HCT116 (cell line): Measurements from ENCODE around the gene KRTAP12-4. TPM values are rescaled to one million over a fixed set of nuclear protein-coding genes. Genes with fewer than 3 reads are reported as not detected.

Experiments
- ATAC-seq: fragments of 200-7000 bp; cut with Tn5 transposase; 2 replicates; pipeline ENCODE4 v1.9.1; 2020; ENCODE audit warnings: mild to moderate bottlenecking, moderate library complexity
- BruUV-seq: library from RNA; stranded (reverse); fragments of 400-500 nt; replicated peaks from 2 replicates; lab custom pipeline; 2021; lab: Mats Ljungman, UMichigan
- CTCF ChIA-PET: fragments of 300-600 bp; sonication (Branson Sonifier 250); formaldehyde crosslinking; loops from one replicate; lab custom pipeline; 2021; ENCODE audit warnings: antibody characterized with exemption; lab: Charles Lee
- POLR2A ChIA-PET: fragments of 300-600, 350-600 bp; sonication (Branson Sonifier 250); formaldehyde crosslinking; loops from one replicate; lab custom pipeline; 2021; ENCODE audit warnings: antibody characterized with exemption; lab: Charles Lee
- RAD21 ChIA-PET, 2 experiments: fragments of 300-600 bp; sonication (Branson Sonifier 250); formaldehyde crosslinking; loops; one replicate each; lab custom pipeline; 2023; ENCODE audit warnings: low total read pairs in 2 of 2; ENCODE audit not compliant: uncharacterized antibody in 2 of 2, unreplicated experiment in 2 of 2, low non-redundant PET in 1 of 2; lab: Charles Lee
- DNase-seq: peaks from one replicate; pipeline ENCODE4 v3.0.0-alpha.2; 2010; ENCODE audit warnings: low read depth, low spot score
- H2AFZ ChIP-seq: fragments of 200-600 bp; shearing (Covaris generic), sonication (generic); 2 replicates; pipeline ENCODE4 v1.6.1; 2017; ENCODE audit warnings: low read depth, mixed run types, mixed read lengths, antibody characterized with exemption, low read length; ENCODE audit not compliant: poor library complexity, severe bottlenecking
- H3K27ac ChIP-seq: 2 replicates; pipeline ENCODE4 v1.5.1; 2012; ENCODE audit warnings: low read depth, low read length
- H3K27me3 ChIP-seq: fragments of 200-600 bp; sonication (generic); 2 replicates; pipeline ENCODE4 v1.6.1; 2016; ENCODE audit warnings: mixed run types, low read length, mixed read lengths; ENCODE audit not compliant: insufficient read depth
- H3K36me3 ChIP-seq, 2 experiments: fragments of 200-500 bp in 1 of 2; fragments of 200-600 bp in 1 of 2; sonication (Bioruptor generic) in 1 of 2; sonication (generic) in 1 of 2; 2 replicates each; pipeline versions ENCODE4 v1.5.1 to v1.6.1; 2014 to 2016; ENCODE audit warnings: low read length in 2 of 2, inconsistent platforms in 1 of 2, mixed read lengths in 1 of 2, mixed run types in 1 of 2; ENCODE audit not compliant: insufficient read depth in 2 of 2, control insufficient read depth in 1 of 2
- H3K4me1 ChIP-seq, 2 experiments: fragments of 200-600 bp in 1 of 2; sonication (generic) in 1 of 2; 2 replicates each; pipeline versions ENCODE4 v1.5.1 to v1.6.1; 2012 to 2017; ENCODE audit warnings: low read length in 2 of 2, inconsistent platforms in 1 of 2, mild to moderate bottlenecking in 1 of 2, mixed read lengths in 1 of 2, mixed run types in 1 of 2, moderate library complexity in 1 of 2; ENCODE audit not compliant: insufficient read depth in 2 of 2, control insufficient read depth in 1 of 2
- H3K4me2 ChIP-seq: fragments of 200-600 bp; sonication (generic); 2 replicates; pipeline ENCODE4 v1.6.1; 2017; ENCODE audit warnings: mixed run types, low read length, mixed read lengths
- H3K4me3 ChIP-seq, 2 experiments: fragments of 200-600 bp in 1 of 2; sonication (generic) in 1 of 2; replicated peaks in 1 of 2; 2 replicates each; pipeline ENCODE4 v1.5.1; 2011 to 2016; ENCODE audit warnings: low read length in 2 of 2, control low read depth in 1 of 2, low read depth in 1 of 2, mild to moderate bottlenecking in 1 of 2, mixed read lengths in 1 of 2, mixed run types in 1 of 2
- H3K79me2 ChIP-seq: fragments of 200-600 bp; sonication (generic); 2 replicates; pipeline ENCODE4 v1.6.1; 2017; ENCODE audit warnings: mild to moderate bottlenecking, mixed run types, low read length, moderate library complexity, mixed read lengths; ENCODE audit not compliant: insufficient read depth
- H3K9ac ChIP-seq: fragments of 200-600 bp; sonication (generic); 2 replicates; pipeline ENCODE4 v1.6.1; 2016; ENCODE audit warnings: low read length, mixed read lengths
- H3K9me2 ChIP-seq: fragments of 200-600 bp; sonication (generic), shearing (Covaris generic); 2 replicates; pipeline ENCODE4 v1.6.1; 2017; ENCODE audit warnings: mixed run types, mild to moderate bottlenecking, moderate library complexity; ENCODE audit not compliant: insufficient read depth
- H3K9me3 ChIP-seq, 2 experiments: fragments of 200-500 bp in 1 of 2; fragments of 200-600 bp in 1 of 2; sonication (Bioruptor generic) in 1 of 2; sonication (generic) in 1 of 2; 2 replicates each; pipeline ENCODE4 v1.6.1; 2014 to 2017; ENCODE audit warnings: low read length in 2 of 2, mixed read lengths in 2 of 2, inconsistent platforms in 1 of 2, low read depth in 1 of 2, mild to moderate bottlenecking in 1 of 2, mixed run types in 1 of 2, moderate library complexity in 1 of 2; ENCODE audit not compliant: control insufficient read depth in 1 of 2, insufficient read depth in 1 of 2
- H4K20me1 ChIP-seq: fragments of 200-600 bp; sonication (generic), shearing (Covaris generic); 2 replicates; pipeline ENCODE4 v1.6.1; 2017; ENCODE audit warnings: mixed run types, mild to moderate bottlenecking, moderate library complexity; ENCODE audit not compliant: insufficient read depth
- EZH2 ChIP-seq: fragments of 200-600 bp; sonication (generic); IDR thresholded peaks from 2 replicates; pipeline ENCODE4 v1.6.1; 2017; ENCODE audit warnings: antibody characterized with exemption, mixed run types
- EZH2phosphoT487 ChIP-seq: fragments of 200-600 bp; IDR thresholded peaks from 2 replicates; pipeline ENCODE4 v1.6.1; 2018; ENCODE audit warnings: antibody characterized with exemption, borderline replicate concordance
- JUND ChIP-seq: IDR thresholded peaks from 2 replicates; pipeline ENCODE4 v1.6.1; 2012
- POLR2A ChIP-seq: IDR thresholded peaks from 2 replicates; pipeline ENCODE4 v1.7.0; 2011; ENCODE audit warnings: borderline replicate concordance; ENCODE audit not compliant: insufficient read depth, insufficient read length; ENCODE audit errors: extremely low read depth
- POLR2AphosphoS5 ChIP-seq: IDR thresholded peaks from 2 replicates; pipeline ENCODE4 v1.6.1; 2011; ENCODE audit warnings: mild to moderate bottlenecking, low read depth, low read length, moderate library complexity
- RAD21 ChIP-seq: IDR thresholded peaks from 2 replicates; pipeline ENCODE4 v1.6.1; 2012; ENCODE audit warnings: low read depth, mild to moderate bottlenecking
- REST ChIP-seq: IDR thresholded peaks from 2 replicates; pipeline ENCODE4 v1.6.1; 2012; ENCODE audit warnings: low read depth
- SIN3A ChIP-seq: IDR thresholded peaks from 2 replicates; pipeline ENCODE4 v1.6.1; 2012; ENCODE audit warnings: low read depth
- SRF ChIP-seq: IDR thresholded peaks from 2 replicates; pipeline ENCODE4 v1.6.1; 2012; ENCODE audit warnings: low read depth
- ZNF274 ChIP-seq: fragments of 200-500 bp; sonication (Bioruptor generic); IDR thresholded peaks from 2 replicates; pipeline ENCODE4 v1.6.1; 2014; ENCODE audit warnings: mild to moderate bottlenecking, low read depth, low read length, inconsistent platforms
- intact Hi-C: fragments of 100-400 bp; cut with micrococcal nuclease; formaldehyde crosslinking; loops from 2 replicates; pipeline ENCODE4 v1.10.0; 2022
- total RNA-seq: library from RNA; stranded (reverse); gene quantifications from one replicate; pipeline ENCODE4 v1.2.1, GENCODE V29; 2021; ENCODE audit not compliant: unreplicated experiment
- TF ChIP-seq, protein P1 (sequence below): IDR thresholded peaks from 2 replicates; pipeline ENCODE4 v1.6.1; 2012

Gene KRTAP12-4
- total RNA-seq, 1 experiment from 2014 or later = not detected

GRCh38 chr21:44703731-44704635 lies 49.5 kb upstream of the KRTAP12-4 start:
- H3K27ac ChIP-seq = no peak overlapping the region
- no peak overlapping the region for H3K4me2 ChIP-seq
- H2AFZ ChIP-seq = no peak overlapping the region
- H4K20me1 ChIP-seq = no peaks in the 10 kb centered on the region
- no peaks in the 10 kb centered on the region for H3K9me3 ChIP-seq
- no peaks in the 10 kb centered on the region for H3K4me1 ChIP-seq
- H3K9ac ChIP-seq = no peak overlapping the region
- TF ChIP-seq RAD21 = no peak
- no peak for TF ChIP-seq POLR2A
- TF ChIP-seq POLR2AphosphoS5 = no peak
- TF ChIP-seq EZH2 = no peak
- TF ChIP-seq JUND = no peak
- no peak for TF ChIP-seq ZNF274
- TF ChIP-seq EZH2phosphoT487 = no peak
- peaks cover 10% of the 10 kb centered on the region; the same call in 1 of the 2 replicates for H3K27me3 ChIP-seq
- ATAC-seq (no peak), DNase-seq (no peak)
- H3K9me2 ChIP-seq = no peaks in the 10 kb centered on the region
- BruUV-seq = no TSS peak
- RAD21 ChIA-PET = no interaction called here
- H3K79me2 ChIP-seq = no peaks in the 10 kb centered on the region
- no peak overlapping the region for H3K4me3 ChIP-seq
- intact Hi-C loops = no loop called here
- POLR2A ChIA-PET = no interaction called here
- no peaks in the 10 kb centered on the region for H3K36me3 ChIP-seq
- CTCF ChIA-PET = no interaction called here

- intact Hi-C loops = no loop called here
- Histone ChIP-seq H3K36me3 (no peaks in the 10 kb centered on the region), H3K4me2 (no peak overlapping the region), H3K27ac (no peak overlapping the region), H2AFZ (no peak overlapping the region), H3K9me3 (no peaks in the 10 kb centered on the region), H3K4me1 (no peaks in the 10 kb centered on the region), H3K9ac (no peak overlapping the region), H3K27me3 (peaks cover 10% of the 10 kb centered on the region; the same call in 1 of the 2 replicates), H3K79me2 (no peaks in the 10 kb centered on the region), H4K20me1 (no peaks in the 10 kb centered on the region), H3K9me2 (no peaks in the 10 kb centered on the region), H3K4me3 (no peak overlapping the region)
- DNase-seq (no peak), ATAC-seq (no peak)
- TF ChIP-seq ZNF274 = no peak
- TF ChIP-seq, protein P1, sequence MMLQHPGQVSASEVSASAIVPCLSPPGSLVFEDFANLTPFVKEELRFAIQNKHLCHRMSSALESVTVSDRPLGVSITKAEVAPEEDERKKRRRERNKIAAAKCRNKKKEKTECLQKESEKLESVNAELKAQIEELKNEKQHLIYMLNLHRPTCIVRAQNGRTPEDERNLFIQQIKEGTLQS = no peak
- TF ChIP-seq EZH2 = no peak
- no peak for TF ChIP-seq SRF
- TF ChIP-seq POLR2A = no peak
- no peak for TF ChIP-seq RAD21
- TF ChIP-seq SIN3A = no peak
- no peak for TF ChIP-seq REST
- ChIA-PET RAD21 (no interaction called here), POLR2A (no interaction called here), CTCF (no interaction called here)
- BruUV-seq = no TSS peak
Measured at GRCh38 chr21:44702973-44703730, 48.7 kb upstream of the KRTAP12-4 start.
